ACHN (cell line): ENCODE measurements around the gene HNRNPC.

ENCODE experiments used
- DNase-seq: peaks from one replicate; pipeline ENCODE4 v3.0.0-alpha.2; 2015
- in situ Hi-C: cut with HindIII; loops from 2 replicates; pipeline ENCODE4 v1.10.0; 2017; ENCODE audit warnings: low sequenced_read_pairs, low pct_ligation_motif_present, low pct_unique_long_range_greater_than_20kb

The HNRNPC gene

DNA sequence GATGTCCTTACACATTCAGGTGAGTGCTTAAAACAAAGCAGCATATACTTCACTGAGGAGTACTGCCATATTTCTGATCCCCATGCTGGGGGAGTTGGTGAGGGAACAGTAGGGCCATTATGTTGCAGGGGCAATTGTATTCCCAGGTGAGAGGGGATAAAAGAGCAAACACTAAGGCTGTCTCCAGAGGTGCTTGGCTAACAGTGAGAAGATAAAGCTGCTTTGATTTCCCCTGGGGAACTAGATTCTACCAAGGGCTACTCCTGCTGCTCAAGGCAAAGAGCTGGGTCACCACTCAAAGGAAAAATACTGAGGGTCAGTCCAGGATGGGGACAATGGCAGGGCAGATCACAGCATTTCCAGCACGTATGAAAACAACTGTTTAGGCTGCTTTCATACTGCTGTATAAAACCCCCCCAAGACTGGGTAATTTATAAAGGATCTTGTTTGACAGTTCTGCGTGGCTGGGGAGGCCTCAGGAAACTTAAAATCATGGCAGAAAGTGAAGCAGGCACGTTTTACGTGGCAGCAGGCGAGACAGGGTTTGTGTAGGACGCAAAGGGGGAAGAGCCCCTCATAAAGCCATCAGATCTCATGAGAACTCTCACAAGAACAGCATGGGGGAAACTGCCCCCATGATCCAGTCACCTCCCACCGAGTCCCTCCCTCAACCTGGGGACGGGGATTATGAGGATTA is 65.6 kb downstream of the HNRNPC start:
- no peak for DNase-seq
- in situ Hi-C loops = no loop called here

DNA sequence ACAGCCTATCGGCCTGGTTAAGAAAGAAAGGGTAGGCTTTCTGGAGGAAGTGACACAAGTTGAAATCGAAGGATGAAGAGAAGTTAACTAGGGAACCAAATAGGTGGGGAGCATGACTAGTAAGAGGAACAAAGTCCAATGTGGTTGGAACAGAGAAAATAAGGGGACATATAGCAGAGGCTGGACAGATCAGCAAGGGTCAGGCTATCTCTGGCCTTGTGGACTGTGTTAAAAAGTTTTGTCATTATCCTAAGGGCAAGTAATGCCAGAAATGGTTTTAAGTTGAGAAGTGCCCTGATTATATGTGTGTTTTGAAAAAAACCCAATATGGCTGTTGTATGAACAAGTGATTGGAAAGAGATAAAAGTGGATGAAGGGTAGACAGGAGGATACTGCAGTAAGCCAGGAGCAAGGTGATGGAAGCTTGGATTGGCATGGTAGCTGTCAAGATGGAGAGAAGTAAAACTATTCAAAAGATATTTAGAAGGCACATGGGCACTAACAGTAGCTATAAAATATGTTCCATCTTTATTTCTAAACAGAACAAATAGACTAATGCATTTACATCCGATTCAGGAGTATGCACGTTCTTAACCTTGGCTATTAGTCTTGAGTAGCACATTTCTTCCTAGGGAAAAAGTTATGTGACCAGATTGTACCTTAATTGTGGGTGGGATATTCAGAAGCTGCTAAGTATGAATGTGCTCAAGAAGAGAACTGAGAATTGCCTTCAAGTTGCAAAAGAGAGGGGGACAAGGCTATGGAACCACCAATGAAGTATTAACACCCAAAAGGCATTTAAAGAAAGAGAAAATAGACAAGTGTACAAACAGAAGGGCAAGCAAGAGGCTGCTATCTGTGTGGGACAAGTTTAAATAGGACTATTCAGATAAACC is 66.5 kb downstream of the HNRNPC start:
- in situ Hi-C loops = no loop called here
- no peak for DNase-seq

DNA sequence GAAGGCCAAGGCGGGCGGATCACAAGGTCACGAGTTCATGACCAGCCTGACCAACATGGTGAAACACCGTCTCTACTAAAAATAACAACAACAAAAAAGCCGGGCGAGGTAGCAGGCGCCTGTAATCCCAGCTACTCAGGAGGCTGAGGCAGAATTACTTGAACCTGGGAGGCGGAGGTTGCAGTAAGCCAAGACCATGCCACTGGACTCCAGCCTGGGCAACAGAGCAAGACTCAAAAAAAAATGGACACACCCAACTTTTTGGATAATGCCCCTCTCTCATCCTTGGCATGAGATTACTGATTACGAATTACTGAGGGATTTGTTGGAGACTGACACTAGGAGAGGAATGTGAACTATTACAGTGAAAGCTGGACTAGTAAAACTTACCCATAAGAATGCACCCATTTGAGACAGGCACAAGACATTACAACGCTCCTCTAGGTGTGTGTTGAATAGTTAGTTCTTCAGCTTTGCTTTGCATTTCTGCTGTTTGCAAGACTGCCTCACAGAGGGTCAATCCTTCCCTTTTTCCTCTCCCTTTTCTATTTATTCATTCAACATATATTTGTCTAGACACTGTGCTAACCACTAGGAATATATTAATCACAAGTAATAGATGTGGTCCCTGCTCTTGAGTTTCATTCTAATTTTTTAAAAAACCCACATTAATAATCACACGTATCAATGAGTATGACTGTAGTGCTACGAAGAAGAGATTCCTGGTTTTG is 67.3 kb downstream of the HNRNPC start:
- in situ Hi-C loops = no loop called here
- no peak for DNase-seq

DNA sequence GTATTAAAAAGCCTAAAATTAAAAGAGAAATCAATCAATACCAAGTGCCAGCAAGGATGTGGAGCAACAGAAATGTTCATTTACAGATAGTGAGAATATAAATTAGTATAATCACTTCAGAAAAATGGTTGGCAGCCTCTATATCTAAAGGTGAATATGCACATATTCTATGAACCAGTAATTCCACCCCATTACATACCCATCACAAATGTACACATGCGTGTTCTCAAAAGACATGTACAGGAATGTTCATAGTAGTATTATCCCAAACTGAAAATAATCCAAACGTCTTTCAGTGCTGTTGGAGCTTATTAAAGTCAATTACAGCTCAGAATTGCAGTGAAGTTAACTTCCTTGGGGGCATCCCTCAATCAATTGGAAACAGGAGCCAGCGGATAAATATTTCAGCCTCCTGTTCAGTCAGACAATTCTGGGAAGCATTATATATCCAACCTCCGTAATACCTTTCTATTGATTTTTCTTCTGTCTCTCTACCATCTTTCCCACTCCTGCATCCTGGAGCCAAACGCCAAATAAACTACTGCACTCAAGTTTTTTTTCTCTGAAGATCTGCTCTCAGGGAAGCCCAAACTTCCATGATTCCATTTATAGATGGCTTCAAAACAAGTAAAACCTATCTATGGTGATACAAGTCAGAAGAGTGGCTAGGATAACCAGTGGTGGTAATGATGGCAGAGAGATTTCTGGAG is 68.3 kb downstream of the HNRNPC start:
- in situ Hi-C loops = no loop called here

DNA sequence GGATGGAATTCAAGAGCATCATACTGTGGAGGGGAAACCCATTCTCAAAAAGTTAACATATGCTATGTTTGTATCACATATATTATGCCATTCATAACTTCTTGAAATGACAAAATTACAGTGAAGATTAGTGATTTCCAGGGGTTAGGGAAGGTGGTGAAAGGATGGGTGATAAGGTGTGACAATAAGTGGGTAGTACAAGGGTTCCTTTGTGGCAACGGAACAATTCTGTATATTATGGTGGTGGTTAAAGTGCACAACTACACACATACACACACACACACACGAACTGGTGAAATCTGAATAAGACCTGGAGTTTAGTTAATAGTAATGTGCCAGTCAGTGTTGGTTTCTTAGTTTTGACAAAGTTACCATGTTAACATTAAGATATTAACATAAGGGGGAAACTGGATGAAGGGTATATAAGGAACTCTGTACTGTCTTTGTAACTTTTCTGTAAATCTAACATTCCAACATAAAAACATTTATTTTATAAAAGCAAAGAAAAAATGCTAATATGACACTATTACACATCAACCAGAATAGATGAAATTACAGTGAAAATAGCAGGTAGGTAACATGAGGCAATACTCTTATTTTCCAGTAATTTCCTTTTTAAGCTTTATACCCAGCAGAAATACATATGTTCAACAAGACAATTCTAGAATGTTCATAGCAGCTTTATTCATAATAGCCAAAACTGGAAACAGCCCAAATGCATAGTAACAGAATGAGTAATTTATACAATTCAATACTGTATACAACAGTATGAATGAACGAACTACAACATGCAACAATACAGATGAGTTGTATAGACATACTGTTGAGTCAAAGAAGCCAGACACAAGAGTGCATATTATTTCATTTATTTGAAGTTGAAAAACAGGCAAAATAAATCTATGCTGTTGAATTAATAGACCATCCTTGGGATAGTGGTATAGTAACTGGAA is 69.4 kb downstream of the HNRNPC start:
- no peak for DNase-seq
- in situ Hi-C loops = no loop called here

More for the DNA sequence above, 68.3 kb downstream of the HNRNPC start:
- DNase-seq = no peak

DNA sequence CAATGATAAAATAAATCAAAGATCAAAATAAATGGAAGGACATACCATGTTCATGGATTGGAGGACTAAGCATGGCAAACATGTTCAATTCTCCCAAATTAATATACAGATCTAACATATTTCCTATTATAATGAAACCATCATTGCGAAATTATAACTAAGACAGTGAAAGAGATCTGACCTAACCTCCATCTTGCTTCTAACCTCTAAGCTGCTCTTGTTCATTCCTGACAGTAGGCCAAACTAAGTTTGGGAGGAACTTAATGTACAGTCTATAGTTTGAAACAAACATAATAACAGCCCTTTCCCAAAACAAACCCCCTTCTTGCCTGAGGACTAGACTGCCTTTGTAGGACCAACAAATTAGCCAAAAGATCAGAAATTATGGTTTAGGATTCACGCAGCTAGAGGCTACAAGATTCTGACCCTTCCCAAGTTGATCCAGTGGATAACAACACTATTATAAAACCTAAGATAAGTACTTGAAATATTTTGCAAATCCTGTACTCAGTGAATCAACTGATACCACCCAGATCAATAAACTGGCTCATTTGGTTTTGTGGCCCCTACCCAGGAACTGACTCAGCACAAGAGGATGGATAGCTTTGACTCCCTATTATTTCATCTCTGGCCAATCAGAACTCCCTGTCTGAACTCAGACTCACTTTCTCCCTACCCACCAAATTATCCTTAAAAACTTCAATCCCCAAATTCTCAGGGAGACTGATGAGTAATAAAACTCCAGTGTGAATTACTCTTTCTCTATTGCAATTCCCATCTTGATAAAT is 71.6 kb downstream of the HNRNPC start:
- DNase-seq = no peak

DNA sequence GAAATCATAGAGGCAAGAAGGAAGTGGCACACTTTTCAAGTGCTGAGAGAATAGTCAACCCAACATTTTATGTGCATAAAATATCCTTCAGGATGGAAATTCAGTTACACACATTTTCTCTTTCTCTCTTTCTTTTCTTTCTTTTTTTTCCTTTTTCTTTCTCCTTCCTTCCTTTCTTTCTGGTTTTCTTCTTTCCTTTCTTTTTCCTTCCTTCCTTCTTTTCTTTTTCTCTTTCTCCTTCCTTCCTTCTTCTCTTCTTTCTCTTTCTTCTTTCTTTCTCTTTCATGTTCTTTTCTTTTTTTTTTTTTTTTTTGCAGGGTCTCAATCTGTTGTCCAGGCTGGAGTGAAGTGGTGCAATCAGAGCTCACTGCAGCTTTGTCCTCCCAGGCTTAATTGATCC is 74.6 kb downstream of the HNRNPC start:
- DNase-seq = no peak

More for the DNA sequence above, 71.6 kb downstream of the HNRNPC start:
- in situ Hi-C loops = no loop called here

DNA sequence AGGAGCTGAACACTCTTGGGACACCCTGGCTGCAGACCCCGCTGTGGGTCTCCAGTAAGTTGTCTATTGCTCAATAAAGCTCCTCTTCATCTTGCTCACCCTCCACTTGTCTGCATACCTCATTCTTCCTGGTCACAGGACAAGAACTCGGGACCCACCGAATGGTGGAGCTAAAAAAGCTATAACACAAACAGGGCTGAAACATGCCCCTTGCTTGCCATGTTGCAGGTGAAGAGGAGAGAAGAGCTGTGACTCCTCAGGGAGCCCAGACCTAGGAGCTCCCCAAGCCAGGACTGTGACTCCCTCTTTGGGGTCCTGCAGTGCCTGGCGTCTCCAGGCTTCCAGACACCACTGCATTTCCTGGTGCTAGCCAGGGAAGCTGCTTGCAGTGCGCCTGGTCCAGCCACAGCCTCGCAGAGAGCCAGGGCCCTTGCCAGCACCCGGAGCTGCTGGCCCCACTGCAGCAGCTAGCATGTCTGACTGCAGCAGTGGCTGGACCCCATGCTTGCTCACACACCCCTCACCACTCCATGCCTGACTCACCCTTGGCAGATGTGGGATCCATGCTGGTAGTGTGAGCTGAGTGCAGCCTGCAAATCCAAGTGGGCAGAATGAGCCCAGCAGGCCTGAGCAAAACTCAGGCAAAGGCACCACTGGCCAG is 76.2 kb downstream of the HNRNPC start:
- in situ Hi-C loops = no loop called here
- no peak for DNase-seq

More for the DNA sequence above, 74.6 kb downstream of the HNRNPC start:
- in situ Hi-C loops = no loop called here

DNA sequence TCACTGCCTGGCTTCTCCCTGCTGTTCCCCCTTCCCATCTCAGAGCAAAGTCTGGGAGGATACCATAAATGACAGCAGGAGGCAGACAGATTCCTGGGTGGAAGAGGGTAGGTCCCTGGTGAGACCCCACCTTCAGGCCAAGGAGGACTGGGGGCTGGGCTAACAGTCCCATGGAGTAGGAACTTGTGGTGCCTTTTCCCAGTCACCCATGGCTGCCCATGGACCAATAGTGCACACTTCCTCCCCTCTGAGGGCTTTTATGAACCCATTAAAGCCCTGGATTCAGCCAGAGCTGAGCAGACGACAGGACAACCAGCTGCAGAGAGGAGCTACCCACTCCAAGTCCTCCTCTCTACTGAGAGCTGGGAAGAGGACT is 76.8 kb downstream of the HNRNPC start:
- in situ Hi-C loops = no loop called here
- no peak for DNase-seq

DNA sequence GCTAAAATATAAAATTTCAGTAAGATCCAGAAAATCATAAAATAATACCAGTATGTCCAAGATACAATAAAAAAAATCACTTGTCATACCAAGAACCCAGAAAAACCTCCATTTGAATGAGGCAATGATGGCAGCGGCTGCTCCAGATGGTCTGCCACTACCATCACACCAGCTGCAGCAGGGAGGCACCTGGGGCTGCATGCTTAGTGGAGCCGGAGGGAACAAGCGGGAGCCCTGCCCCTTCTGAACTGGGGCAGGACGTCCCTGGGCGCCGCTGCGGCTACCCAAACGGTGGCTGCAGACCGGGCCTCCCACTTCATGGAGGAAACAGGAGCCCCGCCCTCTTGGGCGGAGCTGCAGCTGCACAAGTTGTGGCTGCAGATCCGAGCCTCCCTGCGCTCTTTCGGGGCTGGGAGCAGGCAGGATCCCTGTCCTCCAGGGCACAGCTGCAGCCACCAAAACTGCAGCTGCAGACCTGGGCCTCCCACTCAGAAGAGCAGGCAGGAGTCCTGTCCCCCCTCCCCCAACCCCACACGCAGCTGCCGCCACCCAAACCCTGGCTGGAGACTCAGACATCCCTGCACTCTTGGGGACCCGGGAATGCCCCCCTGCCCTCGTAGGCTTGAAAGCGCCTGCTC is 77.3 kb downstream of the HNRNPC start:
- in situ Hi-C loops = no loop called here
- DNase-seq = peak; percentile 73

DNA sequence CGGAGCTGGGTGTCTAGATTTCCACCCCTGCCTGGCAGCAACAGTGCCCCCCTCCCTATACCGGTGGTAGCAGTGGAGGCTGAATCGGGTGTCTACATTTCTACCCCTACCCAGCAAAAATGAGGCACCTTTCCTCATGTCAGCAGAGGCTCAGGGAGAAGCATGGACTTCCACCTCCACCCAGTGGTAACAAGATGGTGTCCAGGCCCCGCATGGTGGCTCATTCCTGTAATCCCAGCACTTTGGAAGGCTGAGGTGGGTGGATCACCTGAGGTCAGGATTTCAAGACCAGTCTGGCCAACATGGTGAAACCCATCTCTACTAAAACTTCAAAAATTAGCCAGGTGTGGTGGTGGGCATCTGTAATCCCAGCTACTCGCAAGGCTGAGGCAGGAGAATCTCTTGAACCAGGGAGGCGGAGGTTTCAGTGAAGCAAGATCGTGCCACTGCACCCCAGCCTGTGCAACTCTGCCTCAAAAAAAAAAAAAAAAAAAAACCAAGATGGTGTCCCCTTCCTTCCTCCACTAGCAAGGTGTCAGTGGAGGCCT is 77.9 kb downstream of the HNRNPC start:
- in situ Hi-C loops = no loop called here
- no peak for DNase-seq

DNA sequence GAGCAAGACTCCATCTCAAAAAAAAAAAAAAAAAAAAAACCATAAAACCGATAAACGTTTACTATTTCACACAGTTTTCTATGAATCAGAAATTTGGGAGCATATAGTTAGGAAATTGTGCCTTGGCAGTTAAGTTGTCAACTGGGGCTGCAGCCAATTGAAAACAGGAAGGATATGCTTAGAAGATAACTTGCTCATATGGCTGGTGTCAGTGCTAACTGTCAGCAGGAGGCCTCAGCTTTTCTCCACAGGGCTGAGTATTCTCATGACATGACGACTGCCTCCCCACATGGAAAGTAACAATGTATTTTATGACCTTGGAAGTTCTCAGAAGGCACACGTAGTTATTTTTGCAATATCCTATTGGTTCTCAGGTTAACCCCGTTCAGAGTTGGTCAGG is 83.8 kb downstream of the HNRNPC start:
- in situ Hi-C loops = no loop called here
- DNase-seq = no peak

DNA sequence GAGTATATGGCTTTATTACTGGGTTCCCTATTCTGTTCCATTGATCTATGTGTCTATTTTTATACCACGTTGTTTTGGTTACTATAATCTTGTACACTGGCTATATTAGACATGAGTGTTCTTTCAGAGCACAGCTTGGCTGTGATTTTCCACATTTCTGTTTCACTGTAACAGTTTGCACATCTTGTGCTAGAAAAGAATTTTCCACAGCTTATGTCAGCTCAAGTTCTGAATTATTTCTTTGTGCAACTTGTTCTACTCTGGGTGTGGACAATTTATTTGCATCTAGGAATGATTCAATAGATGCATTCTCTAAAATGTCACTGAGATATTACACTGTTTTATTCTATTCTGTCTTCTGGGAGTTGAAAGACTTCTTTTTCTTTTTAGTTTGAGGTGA is 85.0 kb downstream of the HNRNPC start:
- DNase-seq = no peak
- in situ Hi-C loops = no loop called here

DNA sequence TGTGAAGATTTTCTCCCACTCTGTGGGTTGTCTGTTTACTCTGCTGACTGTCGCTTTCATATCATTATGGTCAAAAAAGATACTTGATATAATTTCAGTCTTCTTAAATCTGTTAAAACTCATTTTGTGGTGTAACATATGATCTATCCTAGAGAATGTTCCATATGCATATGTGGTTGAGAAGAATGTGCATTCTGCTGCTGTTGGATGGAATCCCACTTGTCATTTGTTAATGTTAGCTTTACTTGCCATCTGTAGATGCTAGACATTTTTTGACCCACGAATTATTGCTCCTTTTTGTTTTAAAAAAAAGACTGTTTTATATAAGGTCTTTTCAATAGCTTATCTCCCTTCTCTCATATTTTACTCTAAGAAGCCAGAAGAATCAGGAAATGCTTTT is 87.1 kb downstream of the HNRNPC start:
- DNase-seq = no peak
- in situ Hi-C loops = no loop called here

DNA sequence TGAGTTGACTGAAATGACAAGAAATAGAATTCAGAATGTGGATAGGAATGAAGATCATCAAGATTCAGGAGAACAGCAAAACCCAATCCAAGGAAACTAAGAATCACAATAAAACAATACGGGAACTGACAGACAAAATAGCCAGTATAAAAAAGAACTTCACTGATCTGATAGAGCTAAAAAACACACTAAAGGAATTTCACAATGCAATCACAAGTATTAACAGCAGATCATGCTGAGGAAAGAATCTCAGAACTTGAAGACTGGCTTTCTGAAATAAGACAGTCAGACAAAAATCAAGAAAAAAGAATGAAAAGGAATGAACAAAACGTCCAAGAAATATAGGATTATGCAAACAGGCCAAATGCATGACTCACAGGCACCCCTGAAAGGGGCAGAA is 98.1 kb downstream of the HNRNPC start:
- no peak for DNase-seq
- in situ Hi-C loops = no loop called here

DNA sequence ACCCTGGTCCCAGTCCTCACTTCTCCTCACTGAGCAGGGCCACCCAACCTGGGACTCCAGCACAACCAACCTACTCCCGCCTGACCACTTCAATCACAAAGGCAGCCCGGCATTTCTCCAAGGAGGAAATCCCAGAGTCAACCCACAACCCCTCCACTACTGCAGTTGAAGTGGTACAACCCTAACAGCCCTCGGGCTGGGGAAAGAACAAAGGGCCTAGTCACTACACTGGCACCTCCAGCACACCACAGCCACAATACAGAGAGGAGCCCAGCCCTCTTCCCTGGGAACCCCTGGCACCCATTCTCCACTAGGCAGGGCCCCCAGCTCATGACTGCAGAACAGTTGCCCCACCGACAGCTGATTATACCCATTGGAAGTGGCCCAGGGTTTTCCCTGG is 99.7 kb downstream of the HNRNPC start:
- DNase-seq = no peak
- in situ Hi-C loops = no loop called here
